PFSK-1 (cell line): ENCODE data around the gene FAN1.

Experiments
- FOXP2 ChIP-seq: optimal IDR thresholded peaks from 2 replicates; pipeline ENCODE3; 2011; ENCODE audit warnings: borderline replicate concordance, control low read depth, inconsistent platforms; ENCODE audit not compliant: insufficient read depth; ENCODE audit errors: extremely low read length, extremely low read depth
- POLR2AphosphoS5 ChIP-seq: IDR thresholded peaks from 2 replicates; pipeline ENCODE4 v1.6.1; 2012; ENCODE audit warnings: low read depth, mild to moderate bottlenecking, control low read depth, low read length, moderate library complexity
- SIN3A ChIP-seq: IDR thresholded peaks from 2 replicates; pipeline ENCODE4 v1.6.1; 2012; ENCODE audit warnings: mild to moderate bottlenecking, low read length, moderate library complexity, borderline replicate concordance; ENCODE audit not compliant: insufficient read depth
- TAF1 ChIP-seq: IDR thresholded peaks from 2 replicates; pipeline ENCODE4 v1.6.1; 2012; ENCODE audit warnings: low read length, control low read depth, borderline replicate concordance; ENCODE audit not compliant: insufficient read depth
- TF ChIP-seq, protein P1 (sequence below), 2 experiments: IDR thresholded peaks; 2 replicates each; pipeline versions ENCODE4 v1.6.1 to v1.8.0; 2011 to 2012; ENCODE audit warnings: low read depth in 2 of 2, low read length in 2 of 2, control low read depth in 1 of 2, inconsistent platforms in 1 of 2, mild to moderate bottlenecking in 1 of 2, moderate library complexity in 1 of 2; ENCODE audit not compliant: insufficient read depth in 1 of 2

The FAN1 gene

DNA sequence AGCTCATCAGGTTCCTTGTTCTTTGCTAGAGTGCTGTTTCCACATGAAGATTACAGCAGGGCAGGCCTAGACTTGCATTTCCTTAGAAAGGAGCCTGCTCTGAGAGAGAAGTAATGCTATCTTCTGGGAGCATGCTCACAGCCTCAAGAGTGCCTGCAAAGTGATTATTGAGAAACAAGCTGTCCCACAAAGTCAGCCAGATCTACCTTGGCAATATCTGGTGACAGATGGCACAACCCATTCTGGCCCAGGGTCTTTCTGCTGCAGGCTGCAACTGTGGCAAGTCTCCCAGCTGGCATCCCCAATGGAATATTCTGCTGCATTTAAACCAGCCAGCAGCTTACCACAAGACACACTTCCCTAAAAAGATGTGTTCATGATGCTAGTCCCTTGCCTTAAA, 58.4 kb downstream of the FAN1 start:
- no peak for TF ChIP-seq FOXP2
- no peak for TF ChIP-seq TAF1
- TF ChIP-seq POLR2AphosphoS5: no peak
- TF ChIP-seq, protein P1, sequence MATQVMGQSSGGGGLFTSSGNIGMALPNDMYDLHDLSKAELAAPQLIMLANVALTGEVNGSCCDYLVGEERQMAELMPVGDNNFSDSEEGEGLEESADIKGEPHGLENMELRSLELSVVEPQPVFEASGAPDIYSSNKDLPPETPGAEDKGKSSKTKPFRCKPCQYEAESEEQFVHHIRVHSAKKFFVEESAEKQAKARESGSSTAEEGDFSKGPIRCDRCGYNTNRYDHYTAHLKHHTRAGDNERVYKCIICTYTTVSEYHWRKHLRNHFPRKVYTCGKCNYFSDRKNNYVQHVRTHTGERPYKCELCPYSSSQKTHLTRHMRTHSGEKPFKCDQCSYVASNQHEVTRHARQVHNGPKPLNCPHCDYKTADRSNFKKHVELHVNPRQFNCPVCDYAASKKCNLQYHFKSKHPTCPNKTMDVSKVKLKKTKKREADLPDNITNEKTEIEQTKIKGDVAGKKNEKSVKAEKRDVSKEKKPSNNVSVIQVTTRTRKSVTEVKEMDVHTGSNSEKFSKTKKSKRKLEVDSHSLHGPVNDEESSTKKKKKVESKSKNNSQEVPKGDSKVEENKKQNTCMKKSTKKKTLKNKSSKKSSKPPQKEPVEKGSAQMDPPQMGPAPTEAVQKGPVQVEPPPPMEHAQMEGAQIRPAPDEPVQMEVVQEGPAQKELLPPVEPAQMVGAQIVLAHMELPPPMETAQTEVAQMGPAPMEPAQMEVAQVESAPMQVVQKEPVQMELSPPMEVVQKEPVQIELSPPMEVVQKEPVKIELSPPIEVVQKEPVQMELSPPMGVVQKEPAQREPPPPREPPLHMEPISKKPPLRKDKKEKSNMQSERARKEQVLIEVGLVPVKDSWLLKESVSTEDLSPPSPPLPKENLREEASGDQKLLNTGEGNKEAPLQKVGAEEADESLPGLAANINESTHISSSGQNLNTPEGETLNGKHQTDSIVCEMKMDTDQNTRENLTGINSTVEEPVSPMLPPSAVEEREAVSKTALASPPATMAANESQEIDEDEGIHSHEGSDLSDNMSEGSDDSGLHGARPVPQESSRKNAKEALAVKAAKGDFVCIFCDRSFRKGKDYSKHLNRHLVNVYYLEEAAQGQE (IDR thresholded peaks at IDR 0.05; ENCODE audit: insufficient read depth in 1 of 2, low read depth in 2 of 2, low read length in 2 of 2): no peak
- TF ChIP-seq SIN3A: no peak

DNA sequence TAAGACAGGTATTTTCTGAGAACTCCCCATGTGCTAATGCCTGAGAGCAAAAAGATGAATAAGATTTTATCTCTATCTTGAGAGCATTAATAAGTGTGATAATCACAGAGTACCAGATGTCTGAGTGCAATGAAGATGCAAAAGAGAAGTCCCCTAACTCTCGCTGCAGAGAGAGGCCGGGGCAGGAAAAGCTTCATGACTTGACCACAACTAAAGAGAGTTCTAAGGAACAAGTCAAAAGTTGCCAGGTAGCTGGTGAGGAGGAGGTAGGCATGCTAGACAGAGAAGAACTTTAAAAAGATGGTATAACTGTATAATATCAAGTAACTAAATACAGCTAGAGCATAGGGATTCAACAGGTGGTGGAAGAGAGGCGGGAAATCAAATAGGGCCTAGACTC, 58.9 kb downstream of the FAN1 start:
- no peak for TF ChIP-seq FOXP2
- no peak for TF ChIP-seq SIN3A
- TF ChIP-seq POLR2AphosphoS5: no peak
- TF ChIP-seq, protein P1 (IDR thresholded peaks at IDR 0.05; ENCODE audit: insufficient read depth in 1 of 2, low read depth in 2 of 2, low read length in 2 of 2): no peak

DNA sequence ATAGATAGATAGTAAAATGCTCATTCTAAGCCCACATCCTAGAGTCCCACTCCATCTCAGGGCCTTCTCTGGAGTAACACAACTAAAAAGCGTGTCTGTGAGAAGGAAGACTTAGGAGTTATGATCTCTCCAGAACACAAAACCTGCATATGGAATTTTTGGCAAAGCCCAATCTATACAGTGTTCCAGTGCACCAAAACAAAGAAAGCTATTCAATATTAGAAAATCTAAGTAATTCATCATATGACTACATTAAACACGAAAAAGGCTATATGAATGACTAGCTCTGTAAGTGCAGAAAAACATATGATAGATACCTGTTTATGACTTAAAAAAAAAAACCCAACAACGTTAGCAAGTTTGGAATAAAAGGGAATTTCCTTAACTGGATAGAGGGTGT, 60.0 kb downstream of the FAN1 start:
- TF ChIP-seq TAF1 (no peak), FOXP2 (no peak), POLR2AphosphoS5 (no peak), SIN3A (no peak)
- TF ChIP-seq, protein P1 (IDR thresholded peaks at IDR 0.05; ENCODE audit: insufficient read depth in 1 of 2, low read depth in 2 of 2, low read length in 2 of 2): no peak

DNA sequence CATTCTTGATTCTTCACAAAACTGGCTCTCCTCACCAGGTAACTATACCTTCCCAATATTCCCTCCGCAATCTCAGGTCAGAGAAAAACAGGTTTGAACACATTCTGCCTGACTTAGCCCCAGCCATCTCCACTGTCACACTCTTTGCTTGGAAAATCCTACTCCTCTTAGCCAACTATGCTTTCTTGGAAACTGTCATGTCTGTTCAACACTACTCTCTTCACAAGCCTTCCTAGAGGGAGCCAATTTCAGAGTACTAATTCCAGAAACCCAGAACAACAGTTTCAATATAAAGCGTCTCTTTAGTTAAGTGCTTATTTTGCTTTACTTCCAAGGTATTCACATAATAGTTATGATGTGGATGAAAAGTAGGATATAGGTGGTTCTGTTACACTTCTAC, 66.0 kb downstream of the FAN1 start:
- TF ChIP-seq TAF1 (no peak), SIN3A (no peak), FOXP2 (no peak), POLR2AphosphoS5 (no peak)
- TF ChIP-seq, protein P1 (IDR thresholded peaks at IDR 0.05; ENCODE audit: insufficient read depth in 1 of 2, low read depth in 2 of 2, low read length in 2 of 2): no peak

DNA sequence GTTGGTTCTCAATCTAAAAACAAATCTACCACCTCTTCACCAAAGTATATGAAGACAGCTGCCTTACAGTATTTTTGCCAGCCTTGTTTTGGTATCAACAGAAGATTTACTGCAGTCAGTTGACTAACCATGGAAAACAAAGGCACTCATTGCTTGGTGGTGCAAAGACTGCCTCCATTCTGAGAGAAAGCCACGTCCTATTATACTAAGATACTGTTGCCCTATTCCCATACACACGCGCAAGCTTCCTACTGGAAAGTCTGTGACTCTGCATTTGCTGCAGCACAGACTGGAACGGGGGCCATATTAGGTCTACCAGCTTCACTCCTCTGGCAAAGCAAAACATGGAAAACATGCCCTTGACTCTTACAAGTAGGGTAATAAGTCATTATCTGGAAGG, 69.7 kb downstream of the FAN1 start:
- no peak for TF ChIP-seq POLR2AphosphoS5
- no peak for TF ChIP-seq SIN3A
- TF ChIP-seq TAF1: no peak
- no peak for TF ChIP-seq FOXP2
- TF ChIP-seq, protein P1 (IDR thresholded peaks at IDR 0.05; ENCODE audit: insufficient read depth in 1 of 2, low read depth in 2 of 2, low read length in 2 of 2): no peak
